Lower leg skin (tissue), 3 donors: ENCODE measurements around the gene ANKRD18B.
"Not testable (repeated sequence)": the region's sequence is repeated elsewhere in the genome, so short reads cannot be mapped to it uniquely, and the experiment has no call there.

ENCODE experiments used
- CTCF ChIP-seq, 3 donors: fragments of 450-650 bp; IDR thresholded peaks; one replicate each; pipeline ENCODE4 v1.5.1; 2016; ENCODE audit warnings: antibody characterized with exemption in 3 of 3, mild to moderate bottlenecking in 3 of 3, moderate library complexity in 2 of 3
- POLR2A ChIP-seq, 2 donors: fragments of 450-650 bp; IDR thresholded peaks; one replicate each; pipeline ENCODE4 v1.6.1; 2016 to 2017; ENCODE audit warnings: antibody characterized with exemption in 2 of 2, mild to moderate bottlenecking in 1 of 2, moderate library complexity in 1 of 2

GRCh38 chr9:33577786-33578185 is 53.7 kb downstream of the ANKRD18B start:
- TF ChIP-seq CTCF, POLR2A (IDR thresholded peaks at IDR 0.05): not testable (repeated sequence)
